Stomach smooth muscle (tissue), 2 donors: Measurements from ENCODE around the gene RPGRIP1L.

Source experiments
- H3K27ac ChIP-seq: one replicate; pipeline ENCODE4 v1.7.0; 2013; ENCODE audit warnings: mild to moderate bottlenecking, low read length, inconsistent platforms
- H3K27me3 ChIP-seq, 2 donors: one replicate each; pipeline ENCODE4 v1.7.0; 2013; ENCODE audit warnings: low read length in 2 of 2; ENCODE audit not compliant: insufficient read depth in 2 of 2, control insufficient read depth in 1 of 2
- H3K36me3 ChIP-seq, 2 donors: one replicate each; pipeline ENCODE4 v1.7.0; 2013; ENCODE audit warnings: low read length in 2 of 2; ENCODE audit not compliant: control insufficient read depth in 2 of 2, insufficient read depth in 2 of 2
- H3K4me1 ChIP-seq: one replicate; pipeline ENCODE4 v1.7.0; 2013; ENCODE audit warnings: low read length; ENCODE audit not compliant: control insufficient read depth, insufficient read depth
- H3K4me3 ChIP-seq, 2 donors: one replicate each; pipeline ENCODE4 v1.7.0; 2013; ENCODE audit warnings: low read length in 2 of 2
- H3K9ac ChIP-seq, 2 donors: one replicate each; pipeline ENCODE4 v1.7.0; 2013; ENCODE audit warnings: low read length in 2 of 2, mild to moderate bottlenecking in 1 of 2
- H3K9me3 ChIP-seq, 2 donors: one replicate each; pipeline ENCODE4 v1.7.0; 2013; ENCODE audit warnings: low read length in 2 of 2; ENCODE audit not compliant: control insufficient read depth in 2 of 2
- donor health status: healthy.
- donor health status: Pancreatic carcinoma.

RPGRIP1L gene

DNA sequence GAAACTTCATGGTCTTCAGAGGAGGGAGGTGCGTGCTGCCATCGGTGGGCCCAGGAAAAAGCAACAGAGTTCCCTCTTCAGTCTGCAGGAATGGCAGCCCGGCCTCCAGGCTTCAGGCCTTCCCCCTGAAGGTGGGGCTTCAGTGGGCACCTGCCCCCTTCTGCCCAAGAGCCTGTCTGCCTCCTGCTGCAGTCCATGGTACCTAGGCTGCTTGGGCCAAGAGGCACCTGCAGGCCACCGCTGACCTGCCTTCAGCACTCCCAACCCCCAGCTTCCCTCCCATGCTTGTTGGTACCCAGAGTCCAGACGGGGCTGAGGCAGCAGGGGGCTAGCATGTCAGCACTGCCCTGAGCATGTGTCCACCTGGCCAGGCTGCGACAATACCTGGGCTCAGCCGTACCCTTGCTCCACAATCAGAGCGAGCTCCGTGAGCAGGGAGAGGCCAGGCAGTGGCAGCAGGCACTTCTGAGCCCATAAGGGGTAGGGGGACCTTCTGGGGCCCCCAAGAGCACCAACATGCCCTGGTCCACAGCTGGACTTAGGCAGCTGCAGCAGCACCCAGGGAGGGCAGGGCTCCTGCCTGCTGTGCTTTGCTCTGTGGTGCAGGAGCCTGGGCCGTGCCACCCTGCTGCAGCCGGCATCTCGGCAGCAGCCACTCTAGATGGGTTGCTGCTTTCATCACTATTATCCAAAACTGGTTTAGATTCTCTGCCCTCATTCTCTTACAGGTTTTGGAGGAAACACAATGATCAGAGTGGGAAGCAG, 123.4 kb downstream of the RPGRIP1L start:
- H3K9ac ChIP-seq, result no peak overlapping the region
- H3K4me1 ChIP-seq, result no peaks in the 10 kb centered on the region
- no peak overlapping the region for H3K27ac ChIP-seq
- no peak overlapping the region for H3K4me3 ChIP-seq
- peaks cover 0 to 3% of the 10 kb centered on the region in 2 donors for H3K9me3 ChIP-seq
- H3K36me3 ChIP-seq, result no peaks in the 10 kb centered on the region
- no peaks in the 10 kb centered on the region for H3K27me3 ChIP-seq

DNA sequence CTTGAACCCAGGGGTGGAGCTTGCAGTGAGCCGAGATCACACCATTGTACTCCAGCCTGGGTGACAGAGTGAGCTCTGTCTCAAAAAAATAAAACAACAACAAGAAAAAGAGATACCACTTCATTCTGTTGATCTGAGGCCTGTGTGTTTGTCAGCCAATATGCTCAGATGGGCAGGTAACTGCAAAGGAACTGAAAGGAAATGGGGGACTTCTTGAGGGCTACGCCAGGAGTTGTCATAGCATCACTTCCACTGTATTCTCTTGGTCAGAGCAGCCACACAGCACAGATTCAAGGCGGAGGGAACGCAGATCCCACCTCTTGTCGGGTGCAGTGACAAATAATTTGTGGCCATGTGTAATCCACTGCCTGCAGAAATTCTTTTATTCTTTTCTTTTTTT, 126.8 kb downstream of the RPGRIP1L start:
- Histone ChIP-seq H3K4me1 (no peaks in the 10 kb centered on the region), H3K4me3 (no peak overlapping the region), H3K27me3 (no peaks in the 10 kb centered on the region), H3K36me3 (no peaks in the 10 kb centered on the region), H3K27ac (no peak overlapping the region), H3K9me3 (peaks cover 0 to 5% of the 10 kb centered on the region in 2 donors), H3K9ac (no peak overlapping the region)

DNA sequence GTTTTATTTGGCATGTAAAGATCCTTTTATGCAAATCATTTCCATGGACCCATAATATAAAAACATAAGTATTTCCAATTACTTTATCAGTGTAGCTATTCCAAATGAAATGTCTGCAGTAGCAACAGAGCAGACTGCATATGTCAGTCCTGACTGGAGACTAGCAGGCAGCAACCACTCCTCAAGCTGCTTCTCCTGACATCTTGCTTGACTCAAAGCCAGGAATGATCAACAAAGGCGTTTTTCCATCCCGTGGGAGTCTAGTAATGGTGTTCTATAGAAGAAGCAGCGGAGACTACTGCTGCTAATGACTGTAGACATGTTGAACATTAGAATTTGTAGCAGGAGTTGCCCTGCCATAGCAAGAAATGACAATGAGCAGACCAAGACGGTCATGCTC, 127.4 kb downstream of the RPGRIP1L start:
- Histone ChIP-seq H3K9ac (no peak overlapping the region), H3K4me3 (no peak overlapping the region), H3K9me3 (peaks cover 0 to 5% of the 10 kb centered on the region in 2 donors), H3K36me3 (no peaks in the 10 kb centered on the region), H3K27me3 (no peaks in the 10 kb centered on the region), H3K4me1 (no peaks in the 10 kb centered on the region), H3K27ac (no peak overlapping the region)

DNA sequence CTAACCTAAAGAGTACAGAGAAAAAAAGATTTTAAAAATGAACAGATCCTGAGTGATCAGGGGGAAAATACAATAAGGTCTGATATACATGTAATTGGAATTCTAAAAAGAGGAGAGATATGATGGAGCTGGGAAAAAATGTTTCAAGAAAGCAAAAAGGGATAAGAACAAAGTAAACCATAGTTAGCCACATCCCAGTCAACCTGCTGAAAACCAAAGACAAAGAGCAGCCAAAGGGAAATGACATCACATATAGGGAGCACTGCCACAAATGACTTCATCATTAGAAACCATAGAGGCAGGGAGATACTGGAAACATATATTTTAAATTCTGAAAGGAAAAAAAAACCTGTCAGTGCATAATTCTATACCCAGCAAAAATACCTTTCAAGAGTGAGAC, 131.9 kb downstream of the RPGRIP1L start:
- no peaks in the 10 kb centered on the region for H3K27me3 ChIP-seq
- no peaks in the 10 kb centered on the region for H3K36me3 ChIP-seq
- H3K4me3 ChIP-seq, result no peak overlapping the region
- H3K27ac ChIP-seq, result no peak overlapping the region
- no peaks in the 10 kb centered on the region for H3K4me1 ChIP-seq
- peaks cover 5 to 6% of the 10 kb centered on the region in 2 donors for H3K9me3 ChIP-seq
- no peak overlapping the region for H3K9ac ChIP-seq

DNA sequence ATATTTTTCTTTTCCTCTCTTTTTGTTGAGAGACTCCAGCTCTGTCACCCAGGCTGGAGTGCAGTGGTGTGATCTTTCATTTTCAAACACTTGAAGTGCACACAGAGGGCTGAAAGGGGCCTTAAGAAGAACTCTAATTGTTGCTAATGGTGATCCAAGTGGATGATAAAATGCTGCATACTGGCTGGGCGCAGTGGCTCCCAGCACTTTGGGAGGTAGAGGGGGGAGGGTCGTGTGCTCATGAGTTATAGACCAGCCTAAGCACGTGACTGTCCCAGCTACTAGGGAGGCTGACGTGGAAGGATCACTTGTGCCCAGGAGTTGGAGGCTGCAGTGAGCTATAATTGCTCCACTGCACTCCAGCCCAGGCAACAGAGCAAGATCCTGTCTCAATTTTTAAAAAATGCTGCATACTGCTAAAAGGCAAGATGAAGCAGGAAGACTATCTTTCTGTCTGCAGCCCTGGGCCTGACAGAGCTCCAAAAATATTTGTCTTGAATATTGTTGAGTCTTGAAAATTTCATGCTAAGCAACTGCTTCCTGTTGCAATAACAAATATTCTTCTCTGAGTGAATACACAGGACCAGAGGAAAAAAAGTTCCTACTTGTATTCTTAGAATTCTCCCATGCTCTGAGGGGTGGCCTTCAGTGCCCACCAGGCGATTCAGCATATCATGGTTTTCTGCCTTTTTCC, 137.0 kb downstream of the RPGRIP1L start:
- Histone ChIP-seq H3K36me3 (no peaks in the 10 kb centered on the region), H3K27ac (no peak overlapping the region), H3K4me3 (no peak overlapping the region), H3K4me1 (no peaks in the 10 kb centered on the region), H3K9me3 (peaks cover 0 to 6% of the 10 kb centered on the region in 2 donors), H3K9ac (no peak overlapping the region), H3K27me3 (no peaks in the 10 kb centered on the region)

DNA sequence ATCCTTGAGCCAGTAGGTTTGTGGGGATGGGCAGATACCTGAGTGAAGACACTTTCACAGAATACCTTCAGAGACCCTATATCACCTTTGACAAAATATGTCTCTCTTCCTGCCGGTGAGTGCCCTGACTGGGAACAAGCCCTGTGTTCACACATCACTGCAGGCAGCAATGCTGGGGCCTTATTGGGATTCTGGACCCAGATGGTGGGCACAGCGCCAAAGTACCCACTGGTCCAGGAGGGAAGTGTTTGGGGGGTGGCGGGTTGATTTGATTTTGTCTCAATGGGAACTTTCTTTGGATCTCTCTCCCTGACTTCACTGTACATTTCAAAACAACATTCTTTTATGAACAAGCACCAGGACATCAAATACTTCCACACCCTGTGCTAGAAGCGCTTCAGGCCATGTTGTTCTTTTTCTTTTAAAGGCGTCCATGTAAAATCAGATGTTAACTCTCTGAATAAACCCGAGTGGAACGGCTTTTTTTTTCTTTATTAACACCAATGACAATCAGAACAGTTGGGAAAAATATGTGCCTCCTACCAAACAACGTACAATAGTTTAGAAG, 138.3 kb downstream of the RPGRIP1L start:
- Histone ChIP-seq H3K27ac (no peak overlapping the region), H3K9ac (no peak overlapping the region), H3K4me1 (no peaks in the 10 kb centered on the region), H3K36me3 (no peaks in the 10 kb centered on the region), H3K27me3 (no peaks in the 10 kb centered on the region), H3K9me3 (peaks cover 0 to 4% of the 10 kb centered on the region in 2 donors), H3K4me3 (no peak overlapping the region)

DNA sequence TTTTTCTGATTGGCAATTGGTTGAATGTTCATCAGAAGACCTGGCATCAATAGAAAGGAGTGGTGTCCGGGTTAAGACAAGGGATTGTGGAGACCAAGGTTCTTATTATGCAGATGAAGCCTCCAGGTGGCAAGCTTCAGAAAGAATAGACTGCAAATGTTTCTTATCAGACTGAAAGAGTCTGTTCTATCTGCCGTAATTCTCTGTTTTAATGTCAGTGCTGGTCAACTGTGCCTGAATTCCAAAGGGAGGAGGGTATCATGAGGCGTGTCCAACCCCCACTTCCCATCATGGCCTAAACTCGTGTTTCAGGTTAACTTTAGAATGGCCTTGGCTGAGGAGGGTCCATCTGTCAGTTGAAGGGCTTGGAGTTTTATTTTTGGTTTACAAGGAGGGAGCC, 140.2 kb downstream of the RPGRIP1L start:
- no peak overlapping the region for H3K27ac ChIP-seq
- no peaks in the 10 kb centered on the region for H3K9me3 ChIP-seq
- no peak overlapping the region for H3K4me3 ChIP-seq
- H3K36me3 ChIP-seq, result no peaks in the 10 kb centered on the region
- no peak overlapping the region for H3K9ac ChIP-seq
- H3K4me1 ChIP-seq, result no peaks in the 10 kb centered on the region
- H3K27me3 ChIP-seq, result no peaks in the 10 kb centered on the region

DNA sequence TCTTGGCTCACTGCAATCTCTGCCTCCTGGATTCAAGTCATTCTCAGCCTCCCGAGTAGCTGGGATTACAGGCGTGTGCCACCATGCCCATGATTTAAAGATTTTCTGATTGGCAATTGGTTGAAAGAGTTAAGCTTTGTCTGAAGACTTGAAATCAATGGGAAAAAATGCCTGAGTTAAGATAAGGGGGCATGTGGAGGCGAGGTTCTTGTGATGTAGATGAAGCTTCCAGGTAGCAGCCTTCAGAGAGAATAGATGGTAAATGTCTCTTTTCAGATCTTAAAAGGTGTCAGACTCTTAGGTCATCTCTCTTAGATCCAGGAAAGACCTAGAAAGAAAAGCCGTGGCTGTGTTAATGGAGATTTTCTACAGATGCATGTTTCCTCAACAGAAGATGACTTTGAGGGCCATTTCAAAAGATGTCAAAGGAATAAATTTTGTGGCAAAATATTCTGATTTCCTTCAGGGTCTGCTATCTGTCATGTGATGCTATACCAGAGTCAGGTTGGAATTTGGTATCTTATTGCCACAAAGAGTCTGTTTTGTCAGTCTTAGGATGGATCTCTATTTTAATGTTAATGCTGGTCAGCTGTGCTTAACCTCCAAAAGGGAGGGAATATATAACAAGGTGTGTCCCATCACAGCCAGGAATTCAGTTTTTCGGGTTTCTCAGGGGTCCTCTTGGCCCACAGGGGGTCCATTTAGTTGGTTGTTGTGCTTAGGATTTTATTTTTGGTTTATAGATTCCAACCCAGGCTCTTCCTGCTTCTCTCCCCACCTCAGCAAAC, 142.4 kb downstream of the RPGRIP1L start:
- Histone ChIP-seq H3K27ac (no peak overlapping the region), H3K4me1 (no peaks in the 10 kb centered on the region), H3K36me3 (no peaks in the 10 kb centered on the region), H3K9me3 (no peaks in the 10 kb centered on the region), H3K9ac (no peak overlapping the region), H3K27me3 (no peaks in the 10 kb centered on the region), H3K4me3 (no peak overlapping the region)

DNA sequence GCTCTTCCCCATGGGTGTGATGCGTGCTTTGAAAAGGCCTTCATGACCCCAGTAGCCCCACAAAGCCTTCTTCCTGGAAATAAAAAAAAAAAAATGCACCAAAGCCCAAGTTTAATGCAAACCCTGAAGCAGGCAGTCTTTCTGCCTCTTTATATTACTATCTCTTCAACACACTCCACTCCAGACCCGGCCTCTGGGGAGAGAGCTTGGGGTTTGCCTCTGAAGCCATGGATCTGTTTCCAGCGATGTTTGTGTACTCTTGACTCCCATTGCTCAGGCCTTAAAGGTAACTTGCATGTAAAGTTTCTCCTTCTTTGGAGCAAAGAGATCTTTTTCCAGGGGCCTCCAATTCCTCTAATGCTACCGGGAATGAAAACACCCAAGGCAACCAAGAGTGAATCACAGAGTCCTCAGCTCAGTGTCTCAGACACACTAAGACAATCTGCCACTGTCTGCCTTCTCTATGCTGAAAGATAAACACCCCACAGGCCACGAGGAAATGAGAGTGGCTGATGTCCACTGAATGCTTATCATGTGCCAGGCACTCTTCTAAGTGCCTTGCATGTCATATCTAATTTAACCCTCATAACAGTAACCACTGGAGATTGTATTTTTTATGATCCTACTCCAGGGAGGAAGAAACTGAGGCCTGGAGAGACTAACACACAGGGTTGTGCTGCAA, 144.2 kb downstream of the RPGRIP1L start:
- Histone ChIP-seq H3K9me3 (no peaks in the 10 kb centered on the region), H3K9ac (no peak overlapping the region), H3K4me1 (no peaks in the 10 kb centered on the region), H3K36me3 (no peaks in the 10 kb centered on the region), H3K27me3 (no peaks in the 10 kb centered on the region), H3K27ac (no peak overlapping the region), H3K4me3 (no peak overlapping the region)

DNA sequence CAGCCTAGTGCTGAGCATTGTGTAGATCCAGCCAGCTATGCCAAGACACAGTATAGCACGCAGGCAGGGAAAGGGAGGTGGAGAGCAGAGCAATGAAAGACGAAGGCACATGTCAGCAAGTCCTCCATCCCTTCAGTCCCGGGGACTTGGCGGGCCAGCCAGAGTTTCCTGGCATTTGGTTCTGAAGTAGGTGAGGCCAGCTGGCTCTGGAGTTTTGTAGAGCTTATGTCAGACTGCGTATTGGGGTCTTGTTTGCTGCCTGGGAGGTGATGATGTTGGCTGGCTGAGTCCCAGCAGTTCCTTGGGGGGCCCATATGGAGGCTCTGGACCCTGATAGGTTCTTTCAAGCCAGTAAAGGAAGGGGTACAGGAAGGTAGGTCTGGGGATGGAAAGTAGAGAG, 144.9 kb downstream of the RPGRIP1L start:
- Histone ChIP-seq H3K9ac (no peak overlapping the region), H3K36me3 (no peaks in the 10 kb centered on the region), H3K4me1 (no peaks in the 10 kb centered on the region), H3K9me3 (no peaks in the 10 kb centered on the region), H3K27me3 (no peaks in the 10 kb centered on the region), H3K4me3 (no peak overlapping the region), H3K27ac (no peak overlapping the region)
